GM19238 (cell line): ENCODE data around the gene RASSF3.
"Not testable (repeated sequence)": the region's sequence is repeated elsewhere in the genome, so short reads cannot be mapped to it uniquely, and the experiment has no call there.

Experiments used
- DNase-seq: peaks from one replicate; pipeline ENCODE4 v3.0.0; 2011; ENCODE audit warnings: low spot score; ENCODE audit not compliant: insufficient read length

The RASSF3 gene

GRCh38 chr12:64610079-64610659 is at the start of gene RASSF3:
RASSF3 (plus strand) TSS chr12:64610495; CDS start chr12:64610633, 138 bp downstream.
- DNase-seq, result peak; percentile 63

- DNase-seq, result no peak
These were observed 48.8 kb upstream of the RASSF3 start for GRCh38 chr12:64561302-64562136.

- no peak for DNase-seq
These were observed 44.2 kb upstream of the RASSF3 start for GRCh38 chr12:64566122-64566521.

GRCh38 chr12:64566831-64567517 is 43.3 kb upstream of the RASSF3 start:
- DNase-seq, result no peak

GRCh38 chr12:64567570-64567969 is 42.7 kb upstream of the RASSF3 start:
- no peak for DNase-seq

- DNase-seq, result no peak
These were observed 42.0 kb upstream of the RASSF3 start for GRCh38 chr12:64568298-64568697.

GRCh38 chr12:64569923-64570691 is 40.2 kb upstream of the RASSF3 start:
- no peak for DNase-seq

- no peak for DNase-seq
These were observed 38.9 kb upstream of the RASSF3 start for GRCh38 chr12:64571411-64571810.

GRCh38 chr12:64572241-64572640 is 38.1 kb upstream of the RASSF3 start:
- no peak for DNase-seq

GRCh38 chr12:64574837-64575236 is 35.5 kb upstream of the RASSF3 start:
- no peak for DNase-seq

- DNase-seq, result no peak
These were observed 33.2 kb upstream of the RASSF3 start for GRCh38 chr12:64577046-64577445.

GRCh38 chr12:64578566-64578965 is 31.7 kb upstream of the RASSF3 start:
- no peak for DNase-seq

GRCh38 chr12:64580681-64581080 is 29.6 kb upstream of the RASSF3 start:
- no peak for DNase-seq

GRCh38 chr12:64582114-64582513 is 28.2 kb upstream of the RASSF3 start:
- DNase-seq, result no peak

- no peak for DNase-seq
These were observed 27.4 kb upstream of the RASSF3 start for GRCh38 chr12:64582862-64583261.

- DNase-seq, result not testable (repeated sequence)
These were observed 26.9 kb upstream of the RASSF3 start for GRCh38 chr12:64583395-64583770.

GRCh38 chr12:64583771-64584421 is 26.4 kb upstream of the RASSF3 start:
- no peak for DNase-seq

- DNase-seq, result no peak
These were observed 25.2 kb upstream of the RASSF3 start for GRCh38 chr12:64585104-64585503.

- no peak for DNase-seq
These were observed 22.8 kb upstream of the RASSF3 start for GRCh38 chr12:64587447-64587846.

GRCh38 chr12:64590183-64590582 is 20.1 kb upstream of the RASSF3 start:
- DNase-seq, result no peak
